HG02938 (cell line): ENCODE results near the gene RCOR1.
"Not testable (repeated sequence)": the region's sequence is repeated elsewhere in the genome, so short reads cannot be mapped to it uniquely, and the experiment has no call there.

Experiments used
- ATAC-seq: cut with Tn5 transposase; IDR thresholded peaks from one replicate; pipeline ENCODE4 v1.9.1; 2021; ENCODE audit warnings: mild to moderate bottlenecking, moderate library complexity; ENCODE audit not compliant: unreplicated experiment

Gene RCOR1

GRCh38 chr14:102625564-102626296 lies 33.3 kb downstream of the RCOR1 start:
- ATAC-seq = no peak

- ATAC-seq = no peak
Measured at GRCh38 chr14:102626530-102626929, 34.1 kb downstream of the RCOR1 start.

- ATAC-seq = no peak
Measured at GRCh38 chr14:102629011-102629444, 36.6 kb downstream of the RCOR1 start.

GRCh38 chr14:102629808-102630350 lies 37.4 kb downstream of the RCOR1 start:
- ATAC-seq = no peak

- no peak for ATAC-seq
Measured at GRCh38 chr14:102630405-102630804, 38.0 kb downstream of the RCOR1 start.

- no peak for ATAC-seq
Measured at GRCh38 chr14:102630881-102631280, 38.4 kb downstream of the RCOR1 start.

- no peak for ATAC-seq
Measured at GRCh38 chr14:102633906-102634595, 41.6 kb downstream of the RCOR1 start.

- ATAC-seq = not testable (repeated sequence)
Measured at GRCh38 chr14:102639611-102640010, 47.2 kb downstream of the RCOR1 start.

GRCh38 chr14:102644523-102644922 lies 52.1 kb downstream of the RCOR1 start:
- no peak for ATAC-seq

- ATAC-seq = no peak
Measured at GRCh38 chr14:102645746-102646440, 53.4 kb downstream of the RCOR1 start.

GRCh38 chr14:102646615-102647014 lies 54.2 kb downstream of the RCOR1 start:
- ATAC-seq = no peak

- no peak for ATAC-seq
Measured at GRCh38 chr14:102652194-102652593, 59.7 kb downstream of the RCOR1 start.

GRCh38 chr14:102654298-102654697 lies 61.8 kb downstream of the RCOR1 start:
- ATAC-seq = no peak

- ATAC-seq = no peak
Measured at GRCh38 chr14:102655137-102655536, 62.7 kb downstream of the RCOR1 start.

GRCh38 chr14:102659797-102660196 lies 67.3 kb downstream of the RCOR1 start:
- no peak for ATAC-seq

- no peak for ATAC-seq
Measured at GRCh38 chr14:102661614-102662013, 69.2 kb downstream of the RCOR1 start.

GRCh38 chr14:102662636-102663430 lies 70.4 kb downstream of the RCOR1 start:
- no peak for ATAC-seq

GRCh38 chr14:102663440-102663839 lies 71.0 kb downstream of the RCOR1 start:
- ATAC-seq = no peak

- ATAC-seq = no peak
Measured at GRCh38 chr14:102665621-102666020, 73.2 kb downstream of the RCOR1 start.

GRCh38 chr14:102666635-102667034 lies 74.2 kb downstream of the RCOR1 start:
- no peak for ATAC-seq

- ATAC-seq = no peak
Measured at GRCh38 chr14:102667703-102668102, 75.3 kb downstream of the RCOR1 start.
